Retina (tissue), 1 donor: ENCODE data around the gene FSIP1.
A peak's percentile ranks its signal among the peaks of the same experiment; 100 is the strongest.
"Not testable (repeated sequence)": the region's sequence is repeated elsewhere in the genome, so short reads cannot be mapped to it uniquely, and the experiment has no call there.

Experiments used
- DNase-seq: peaks from one replicate; pipeline ENCODE4 v3.0.0-alpha.2; 2016

Gene FSIP1

GRCh38 chr15:39782441-39783138, at the start of gene FSIP1:
Gene FSIP1, minus strand, starts transcription at chr15:39782841. Its CDS starts 6,317 bp downstream, at chr15:39776524.
- peak; percentile 100 for DNase-seq

- DNase-seq: no peak
Measured at GRCh38 chr15:39830166-39830565, 47.5 kb upstream of the FSIP1 start.

DNA sequence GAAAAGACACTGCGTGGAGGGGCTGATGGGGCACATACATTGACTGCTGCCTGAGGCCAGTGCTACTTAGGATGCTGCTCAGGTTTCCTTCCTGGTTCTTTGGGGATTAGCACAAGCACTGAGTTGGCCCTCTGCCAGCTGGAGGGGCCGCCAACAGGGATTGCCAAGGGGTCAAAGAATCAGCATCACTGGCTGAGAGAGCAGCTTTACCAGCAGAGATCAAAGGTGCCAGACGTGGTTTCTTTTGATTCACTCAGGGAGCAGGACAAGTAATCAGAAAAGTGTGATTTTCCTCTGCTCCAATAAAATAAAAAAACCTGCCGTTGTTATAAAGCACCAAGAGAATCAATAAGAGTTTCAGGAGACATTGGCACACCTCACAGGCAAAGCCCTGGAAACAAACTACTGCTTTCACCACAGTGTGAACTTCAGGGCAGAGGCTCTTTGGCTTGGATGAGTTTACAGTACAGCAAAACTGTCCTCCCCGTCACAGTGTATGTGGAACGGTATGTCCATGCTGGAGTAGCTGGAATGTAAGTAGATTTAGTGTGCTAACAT, 45.8 kb upstream of the FSIP1 start:
- peak; percentile 49 for DNase-seq

DNA sequence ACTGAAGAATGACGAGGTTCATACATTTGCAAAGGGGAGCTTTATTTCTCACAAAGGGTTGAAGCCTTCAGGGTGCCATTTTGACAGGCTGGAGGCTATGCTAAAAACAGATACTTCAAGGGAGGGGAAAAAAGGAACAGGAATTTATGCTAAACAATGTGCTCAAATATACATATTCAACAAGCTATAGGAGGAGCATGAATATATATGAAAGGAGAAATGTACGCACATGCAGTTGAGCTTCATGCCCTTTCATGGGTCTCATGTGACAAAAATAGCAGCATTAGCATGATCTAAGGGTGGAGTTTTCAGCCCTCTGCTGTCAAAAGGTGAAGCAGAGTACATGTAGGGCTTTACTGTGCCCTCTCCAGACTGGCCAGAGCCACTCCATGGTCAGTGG, 44.3 kb upstream of the FSIP1 start:
- DNase-seq: no peak

- no peak for DNase-seq
Measured at GRCh38 chr15:39823634-39824033, 41.0 kb upstream of the FSIP1 start.

DNA sequence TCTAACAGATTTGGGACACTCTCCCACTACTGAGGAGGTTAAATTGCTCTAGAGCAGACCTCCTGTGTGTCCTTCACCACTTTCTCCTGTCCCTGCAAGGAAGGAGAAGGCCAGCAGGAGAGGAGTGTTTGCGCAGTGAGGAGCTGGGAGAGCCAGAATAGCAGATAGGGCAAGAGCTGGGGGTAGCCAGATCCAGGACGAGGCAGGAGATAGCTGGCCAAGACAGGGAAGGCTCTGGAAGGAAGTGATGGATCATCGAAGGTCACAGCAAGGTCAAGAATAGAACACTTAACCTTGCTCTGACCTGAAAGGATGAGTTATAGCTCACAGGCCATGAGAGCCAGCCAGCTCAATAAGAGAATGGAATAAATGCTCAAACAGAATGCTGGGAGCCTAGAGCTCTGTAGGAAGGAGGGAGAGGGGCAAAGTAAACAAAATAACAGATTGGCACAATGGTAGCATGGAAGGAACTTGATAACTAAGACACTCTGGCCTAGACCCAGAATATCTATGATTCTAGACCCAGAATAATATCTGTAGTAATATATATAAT, 37.5 kb upstream of the FSIP1 start:
- no peak for DNase-seq

DNA sequence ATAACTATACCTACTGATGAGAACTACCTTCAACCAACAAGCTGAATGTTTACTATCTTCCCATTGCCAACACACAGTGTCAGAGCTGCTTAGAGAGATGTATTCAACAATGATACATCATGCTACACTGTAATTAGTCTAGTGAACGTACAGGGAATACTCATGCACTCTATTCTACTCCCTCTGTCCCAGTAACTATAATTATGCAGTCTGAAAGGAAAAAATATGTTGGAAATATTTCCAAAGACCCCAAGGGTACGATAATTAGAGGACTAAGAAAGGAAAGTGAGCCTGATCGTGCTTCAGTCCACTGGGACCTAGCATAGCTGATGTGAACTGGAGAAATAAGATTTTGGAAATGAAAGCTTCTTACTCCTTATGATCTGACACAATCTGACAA, 36.9 kb upstream of the FSIP1 start:
- DNase-seq: no peak

- DNase-seq: no peak
Measured at GRCh38 chr15:39817892-39818291, 35.3 kb upstream of the FSIP1 start.

DNA sequence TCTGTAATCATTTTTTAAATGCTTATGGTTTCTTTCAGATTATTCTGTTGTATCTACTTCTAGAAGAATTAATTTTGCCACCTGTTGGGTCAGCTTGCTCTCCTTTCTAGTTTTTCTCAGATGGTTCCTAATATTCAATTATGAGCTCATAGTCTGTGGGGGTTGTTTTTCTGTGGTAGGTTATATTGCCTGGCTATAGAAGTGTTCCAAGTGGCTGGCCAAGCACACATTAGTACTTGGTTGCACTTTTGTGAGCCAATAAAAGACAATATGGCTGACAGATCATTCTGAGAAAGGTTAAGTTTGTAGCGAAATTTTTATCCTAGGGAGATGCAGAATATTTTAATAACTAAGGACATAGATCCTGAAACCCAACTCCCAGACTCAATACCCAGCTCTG, 31.8 kb upstream of the FSIP1 start:
- no peak for DNase-seq

DNA sequence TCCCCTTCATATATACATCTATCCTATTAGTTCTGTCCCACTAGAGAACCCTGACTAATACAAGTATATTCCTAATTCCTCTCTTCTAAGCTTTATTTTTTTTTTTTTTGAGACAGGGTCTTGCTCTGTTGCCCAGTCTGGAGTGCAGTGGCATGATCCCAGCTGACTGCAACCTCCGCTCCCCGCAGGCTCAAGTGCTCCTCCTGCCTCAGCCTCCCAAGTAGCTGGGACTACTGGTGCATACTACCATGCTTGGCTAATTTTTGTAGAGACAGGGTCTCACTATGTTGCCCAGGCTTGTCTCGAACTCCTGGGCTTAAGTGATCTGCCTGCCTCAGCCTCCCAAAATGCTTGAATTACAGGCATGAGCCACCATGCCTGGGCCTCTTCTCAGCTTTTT, 30.0 kb upstream of the FSIP1 start:
- not testable (repeated sequence) for DNase-seq

- DNase-seq: no peak
Measured at GRCh38 chr15:39808909-39809308, 26.3 kb upstream of the FSIP1 start.

DNA sequence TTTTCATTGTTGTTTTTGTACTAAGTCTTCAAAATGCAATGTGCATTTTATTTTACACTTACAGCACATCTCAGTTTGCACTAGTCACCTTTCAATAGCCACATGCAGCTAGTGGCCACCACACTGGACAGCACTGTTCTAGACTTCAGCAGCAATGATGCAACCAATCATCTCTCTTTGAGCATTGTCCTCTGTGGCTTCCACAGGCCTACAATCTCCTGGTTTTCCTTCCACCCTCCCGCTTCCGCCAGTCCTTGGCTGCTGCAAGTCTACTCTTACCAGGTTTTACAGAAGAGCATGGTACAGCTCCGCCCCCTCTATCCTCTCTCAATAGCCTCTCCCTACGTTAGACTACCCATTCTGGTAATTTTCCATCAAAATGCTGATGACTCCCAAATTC, 25.1 kb upstream of the FSIP1 start:
- DNase-seq: no peak

GRCh38 chr15:39804026-39804425, 21.4 kb upstream of the FSIP1 start:
- no peak for DNase-seq

GRCh38 chr15:39803016-39803415, 20.4 kb upstream of the FSIP1 start:
- no peak for DNase-seq

DNA sequence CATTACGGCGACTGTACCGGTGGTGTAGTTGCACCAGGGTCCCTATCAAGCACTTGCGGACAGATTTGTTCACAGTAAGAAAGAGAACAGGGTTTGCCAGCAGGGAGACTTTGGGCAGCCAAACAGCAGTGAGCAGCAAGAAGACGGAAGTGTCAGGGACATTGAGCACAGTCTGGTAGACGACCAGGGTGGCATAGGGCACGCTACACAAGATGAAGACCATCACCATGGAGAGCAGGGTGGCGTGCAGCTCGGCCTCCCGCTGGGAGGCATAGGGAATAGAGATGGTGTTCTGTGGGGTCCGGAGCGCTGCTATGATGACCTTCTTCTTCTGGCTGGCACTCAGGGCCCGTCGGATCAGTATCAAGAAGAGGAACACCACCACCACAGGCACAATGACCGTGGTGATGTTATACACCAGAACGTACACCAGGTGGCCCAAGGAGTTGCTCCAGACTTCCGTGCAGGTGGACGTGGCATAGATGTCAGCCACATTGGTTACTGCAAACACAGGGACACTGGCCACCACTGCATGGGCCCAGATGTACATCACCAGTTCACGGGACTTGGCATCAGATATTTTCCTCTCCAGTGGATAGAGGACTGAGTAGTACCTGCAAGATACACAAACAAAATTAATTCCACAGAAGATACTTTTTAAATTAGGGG, 19.1 kb upstream of the FSIP1 start:
- no peak for DNase-seq

GRCh38 chr15:39799552-39800011, 16.9 kb upstream of the FSIP1 start:
- no peak for DNase-seq

GRCh38 chr15:39798382-39798781, 15.7 kb upstream of the FSIP1 start:
- no peak for DNase-seq

- no peak for DNase-seq
Measured at GRCh38 chr15:39797407-39797806, 14.8 kb upstream of the FSIP1 start.

DNA sequence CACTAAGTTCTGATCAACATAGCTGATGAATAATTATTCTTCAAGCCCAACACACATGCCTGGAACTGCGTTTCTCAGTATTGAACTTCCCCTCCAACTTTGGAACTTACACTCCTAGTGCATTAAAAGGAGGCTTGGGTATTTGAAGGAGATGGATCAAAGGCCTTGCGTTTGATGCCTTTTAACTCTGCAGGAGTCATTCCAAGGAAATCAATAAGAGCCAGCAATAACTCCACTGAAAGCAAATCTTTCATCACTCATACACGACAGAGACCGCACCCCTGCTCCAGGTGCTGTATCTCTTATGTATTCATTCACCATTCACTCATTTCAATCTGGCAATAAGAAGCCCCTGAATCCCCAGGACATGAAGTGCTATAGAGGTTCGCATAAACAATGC, 14.0 kb upstream of the FSIP1 start:
- DNase-seq: no peak

DNA sequence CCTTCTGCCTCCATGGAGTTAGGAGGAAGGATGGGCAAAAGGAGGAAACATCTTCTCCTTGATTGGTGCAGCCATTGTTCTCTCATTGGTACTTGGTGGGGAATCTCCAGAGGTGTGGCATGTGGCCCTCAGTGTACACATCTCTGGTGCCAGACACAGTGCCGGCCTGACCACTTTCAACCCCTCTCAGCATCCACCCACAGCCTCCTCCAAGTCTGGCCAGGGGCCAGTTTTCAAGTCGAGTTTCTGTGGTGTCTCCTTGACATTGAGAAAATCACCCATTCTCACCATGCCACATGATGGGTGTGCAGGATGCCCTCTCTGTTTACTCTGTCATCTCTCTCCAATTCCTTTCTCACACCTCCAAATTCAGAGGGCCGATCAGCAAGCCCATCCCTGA, 12.8 kb upstream of the FSIP1 start:
- no peak for DNase-seq

- no peak for DNase-seq
Measured at GRCh38 chr15:39794954-39795353, 12.3 kb upstream of the FSIP1 start.

DNA sequence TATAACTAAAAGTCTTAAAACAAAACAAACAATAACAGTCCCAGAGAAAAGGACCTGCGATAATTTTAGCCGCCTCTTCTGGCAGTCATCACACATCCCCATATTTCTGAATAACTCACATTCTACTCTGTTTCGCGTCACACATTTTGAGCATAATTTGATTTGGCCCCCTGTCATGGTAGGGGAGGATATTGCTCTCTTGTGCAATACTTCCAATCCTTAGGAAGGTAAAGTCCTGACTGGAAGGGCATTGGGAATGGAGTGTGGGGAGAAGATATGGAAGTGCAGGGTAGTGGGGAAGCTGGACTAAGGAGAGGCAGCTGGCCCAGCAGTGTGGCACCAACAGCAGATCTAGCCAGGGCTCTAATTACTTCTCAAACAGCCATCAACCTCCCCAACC, 11.3 kb upstream of the FSIP1 start:
- DNase-seq: no peak

- no peak for DNase-seq
Measured at GRCh38 chr15:39792844-39793335, 10.2 kb upstream of the FSIP1 start.
